GM19372 (cell line): Measurements from ENCODE around the gene KRABD2.
"Not testable (repeated sequence)": the region's sequence is repeated elsewhere in the genome, so short reads cannot be mapped to it uniquely, and the experiment has no call there.

Source experiments
- ATAC-seq: cut with Tn5 transposase; IDR thresholded peaks from one replicate; pipeline ENCODE4 v1.9.1; 2021; ENCODE audit warnings: mild to moderate bottlenecking, low read depth, moderate library complexity; ENCODE audit not compliant: unreplicated experiment

KRABD2 gene

DNA sequence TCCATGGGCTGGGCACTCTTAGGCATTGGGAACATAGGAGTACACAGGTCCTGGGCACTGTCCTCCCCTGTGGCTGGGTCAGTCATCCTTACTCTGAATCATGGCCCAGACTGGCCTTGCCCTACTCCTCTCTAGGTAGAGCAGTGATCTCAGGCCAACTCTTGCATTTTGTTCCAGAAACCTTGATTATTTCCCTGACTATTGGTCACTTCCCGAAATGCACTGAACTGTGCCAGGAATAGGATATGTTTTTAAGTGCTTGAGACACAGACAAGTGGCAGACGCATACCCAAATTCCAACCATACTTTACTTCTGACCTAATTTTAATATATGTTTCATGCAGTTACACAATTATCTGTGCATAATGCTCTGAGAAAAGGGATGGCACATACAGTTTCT is 10.3 kb downstream of the KRABD2 start:
- no peak for ATAC-seq

DNA sequence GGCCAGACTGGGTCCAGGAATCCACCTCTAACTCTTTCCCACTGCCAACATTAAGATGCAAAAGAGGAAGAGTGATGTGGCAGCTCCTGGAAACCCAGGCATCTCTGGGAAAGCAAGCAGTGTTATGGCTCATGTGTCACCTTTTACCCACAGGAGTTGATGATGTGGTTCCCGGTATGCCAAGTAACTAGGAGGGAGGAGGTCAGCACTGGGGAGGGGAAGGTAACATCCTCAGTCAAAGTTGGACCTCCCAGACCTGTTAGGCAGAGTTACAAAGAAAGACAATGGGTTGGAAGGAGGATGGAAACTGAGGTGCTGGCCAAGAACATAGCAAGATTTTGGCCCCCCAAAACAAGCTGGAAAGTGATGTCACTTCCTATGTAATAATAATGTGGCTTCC is 11.4 kb downstream of the KRABD2 start:
- ATAC-seq = no peak

DNA sequence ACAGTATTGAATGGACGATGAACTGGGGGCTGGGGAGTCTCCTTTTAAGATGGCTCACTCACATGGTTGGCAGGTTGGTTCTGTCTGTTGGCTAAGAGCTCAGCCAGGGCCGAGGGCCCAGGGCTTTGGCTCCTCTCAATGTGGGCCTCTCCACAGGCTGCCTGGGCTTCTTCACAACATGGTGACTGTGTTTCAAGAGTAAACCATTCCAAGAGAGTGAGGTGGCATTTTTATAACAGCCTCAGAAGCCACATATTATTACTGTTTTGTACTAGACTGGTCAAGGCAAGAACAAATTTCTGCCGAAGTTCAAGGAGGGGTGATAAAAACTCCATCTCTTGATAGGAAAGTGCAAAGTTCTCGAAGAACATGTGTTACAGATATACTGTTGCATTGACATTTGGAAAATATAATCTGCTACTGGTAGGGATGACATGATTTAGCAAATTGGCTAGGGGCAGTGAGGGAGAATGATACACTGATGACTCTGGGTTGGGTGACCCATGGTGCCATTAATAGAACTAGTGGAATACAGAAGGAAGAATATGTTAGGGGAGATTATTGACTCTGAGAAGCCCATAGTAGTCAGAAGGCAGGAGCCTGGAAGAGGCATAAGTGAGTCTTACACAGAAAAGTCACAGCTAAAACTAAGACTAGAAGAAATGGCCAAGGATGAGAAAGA is 13.7 kb downstream of the KRABD2 start:
- ATAC-seq = no peak

DNA sequence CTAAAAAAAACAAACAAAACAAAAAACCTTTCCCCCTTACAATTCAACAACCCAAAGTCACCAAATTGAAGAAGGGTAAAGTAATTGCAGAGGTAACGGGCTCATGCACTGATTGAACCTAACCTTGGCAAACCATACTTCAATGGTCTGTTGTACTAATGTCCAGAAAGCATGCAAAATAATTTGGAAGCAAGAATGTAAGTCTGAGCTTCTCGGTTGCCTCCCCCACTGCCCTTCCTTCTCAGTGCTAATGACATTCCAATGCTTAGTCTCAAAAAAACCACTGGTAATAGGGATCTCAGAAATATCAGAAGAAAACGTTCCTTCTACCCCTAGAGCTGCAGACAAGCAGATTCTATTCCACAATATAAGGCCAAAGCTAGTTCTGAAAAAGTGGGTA is 15.8 kb downstream of the KRABD2 start:
- ATAC-seq = no peak

DNA sequence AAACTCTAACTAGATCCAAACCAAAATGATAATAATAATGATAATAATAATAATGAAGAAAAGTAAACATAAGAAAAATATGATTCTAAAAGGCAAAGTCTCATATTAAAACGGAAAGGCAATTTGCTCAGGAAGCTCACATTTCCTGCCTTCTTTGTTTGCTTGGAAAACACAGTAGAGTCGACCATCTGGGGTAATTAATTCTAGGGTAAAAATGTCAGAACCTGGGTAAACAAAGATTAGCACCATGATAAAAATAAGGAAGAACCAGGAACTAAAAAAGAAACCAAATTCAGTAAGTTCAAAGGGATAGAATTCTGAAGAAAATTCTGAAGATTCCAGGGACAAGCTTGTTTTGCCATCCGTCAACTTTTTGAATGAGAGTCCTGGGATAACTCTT is 16.2 kb downstream of the KRABD2 start:
- no peak for ATAC-seq

DNA sequence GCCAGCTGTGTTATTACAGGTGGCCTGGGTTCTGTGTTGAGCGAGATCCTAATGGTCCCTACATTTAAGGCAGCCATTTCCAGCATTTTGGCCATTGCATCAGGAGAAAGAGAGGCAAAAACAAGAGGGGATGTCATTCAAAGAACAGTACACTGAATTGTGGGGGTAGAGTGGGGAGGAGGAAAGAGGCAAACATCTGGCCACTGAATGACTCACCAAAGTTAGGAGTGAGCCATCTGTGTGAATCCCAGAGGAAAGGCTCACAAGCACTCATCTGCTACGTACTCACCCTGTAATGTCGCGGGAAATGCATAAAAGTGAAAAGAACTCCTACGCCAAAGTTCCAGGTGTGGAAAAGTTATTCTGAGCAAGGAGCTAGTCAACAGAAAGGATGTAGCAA is 16.7 kb downstream of the KRABD2 start:
- ATAC-seq = no peak

DNA sequence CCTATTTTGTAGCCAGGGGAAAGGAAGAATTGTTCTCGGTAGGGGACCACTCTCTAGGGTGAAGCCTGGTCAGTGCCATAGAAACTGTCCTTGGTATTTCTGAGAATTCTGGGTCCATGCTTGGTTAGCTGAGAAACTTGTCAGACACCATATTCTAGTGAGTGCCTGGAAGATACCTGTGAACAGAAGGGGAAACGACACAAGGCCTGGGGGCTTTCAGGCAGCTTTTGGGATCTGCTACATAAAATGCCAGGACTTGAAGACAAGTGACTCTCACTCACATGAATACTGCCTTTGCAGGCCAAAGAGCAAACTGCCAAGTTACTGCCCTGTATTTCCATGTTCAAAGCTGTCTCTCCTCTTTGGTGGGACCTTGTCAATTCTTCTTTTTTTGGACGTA is 18.6 kb downstream of the KRABD2 start:
- no peak for ATAC-seq

DNA sequence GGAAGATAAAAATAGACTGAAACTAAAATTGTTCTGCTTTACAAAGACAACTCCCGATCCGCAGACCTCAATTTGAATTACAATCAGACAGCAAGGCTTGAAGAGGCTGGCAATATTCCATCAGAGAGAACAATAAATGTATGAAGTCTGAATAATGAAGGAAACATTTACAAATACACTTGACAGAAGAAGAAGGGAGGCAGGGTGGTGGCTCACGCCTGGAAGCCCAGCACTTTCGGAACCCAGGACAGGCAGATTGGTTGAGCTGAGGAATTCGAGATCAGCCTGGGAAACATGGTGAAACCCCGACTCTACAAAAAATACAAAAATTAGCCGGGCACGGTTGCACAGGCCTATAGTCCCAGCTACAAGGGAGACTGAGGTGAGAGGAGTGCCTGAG is 22.3 kb downstream of the KRABD2 start:
- ATAC-seq = no peak

DNA sequence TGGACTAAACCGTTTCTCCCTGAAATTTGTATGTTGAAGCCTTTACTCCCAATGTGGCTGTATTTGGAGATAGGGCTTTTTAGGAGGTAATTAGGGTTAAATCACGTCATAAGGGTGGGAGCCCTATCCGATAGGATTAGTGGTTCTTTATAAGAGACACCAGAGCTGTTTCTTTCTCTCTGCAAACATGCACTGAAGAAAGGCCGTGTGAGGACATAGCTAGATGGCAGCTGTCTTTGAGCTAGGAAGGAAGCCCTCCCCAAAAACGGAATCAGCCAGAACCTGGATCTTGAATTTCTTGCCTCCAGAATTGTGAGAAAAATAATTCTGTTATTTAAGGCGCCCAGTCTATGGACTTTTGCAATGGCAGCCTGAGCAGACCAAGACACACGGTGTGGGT is 22.8 kb downstream of the KRABD2 start:
- no peak for ATAC-seq

DNA sequence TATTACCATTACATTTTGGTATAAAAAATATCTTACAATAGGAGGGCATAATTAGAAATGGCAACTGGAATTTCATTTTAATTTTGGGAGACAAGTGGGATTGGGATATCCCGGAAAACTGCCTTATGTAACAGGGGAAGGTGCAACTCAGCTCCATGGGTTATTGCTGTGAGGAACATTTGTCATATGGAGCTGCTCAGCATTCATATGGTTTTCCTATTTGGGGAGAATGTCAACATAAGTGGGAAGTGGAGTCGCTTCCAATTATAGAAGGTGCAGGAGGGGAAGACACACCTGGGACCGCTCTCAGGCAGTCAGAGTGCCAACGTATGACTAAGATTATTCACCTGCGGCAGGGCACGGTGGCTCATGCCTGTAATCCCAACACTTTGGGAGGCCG is 26.2 kb downstream of the KRABD2 start:
- no peak for ATAC-seq

DNA sequence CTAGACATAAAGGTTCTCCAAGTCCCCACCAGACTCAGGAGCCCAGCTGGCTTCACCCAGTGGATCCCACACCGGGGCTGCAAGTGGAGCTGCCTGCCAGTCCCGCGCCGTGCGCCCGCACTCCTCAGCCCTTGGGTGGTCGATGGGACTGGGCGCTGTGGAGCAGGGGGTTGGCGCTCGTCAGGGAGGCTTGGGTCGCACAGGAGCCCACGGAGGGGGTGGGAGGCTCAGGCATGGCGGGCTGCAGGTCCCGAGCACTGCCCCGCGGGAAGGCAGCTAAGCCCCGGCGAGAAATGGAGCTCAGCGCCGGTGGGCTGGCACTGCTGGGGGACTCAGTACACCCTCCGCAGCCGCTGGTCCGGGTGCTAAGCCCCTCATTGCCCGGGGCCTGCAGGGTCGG is 29.5 kb downstream of the KRABD2 start:
- ATAC-seq = not testable (repeated sequence)

DNA sequence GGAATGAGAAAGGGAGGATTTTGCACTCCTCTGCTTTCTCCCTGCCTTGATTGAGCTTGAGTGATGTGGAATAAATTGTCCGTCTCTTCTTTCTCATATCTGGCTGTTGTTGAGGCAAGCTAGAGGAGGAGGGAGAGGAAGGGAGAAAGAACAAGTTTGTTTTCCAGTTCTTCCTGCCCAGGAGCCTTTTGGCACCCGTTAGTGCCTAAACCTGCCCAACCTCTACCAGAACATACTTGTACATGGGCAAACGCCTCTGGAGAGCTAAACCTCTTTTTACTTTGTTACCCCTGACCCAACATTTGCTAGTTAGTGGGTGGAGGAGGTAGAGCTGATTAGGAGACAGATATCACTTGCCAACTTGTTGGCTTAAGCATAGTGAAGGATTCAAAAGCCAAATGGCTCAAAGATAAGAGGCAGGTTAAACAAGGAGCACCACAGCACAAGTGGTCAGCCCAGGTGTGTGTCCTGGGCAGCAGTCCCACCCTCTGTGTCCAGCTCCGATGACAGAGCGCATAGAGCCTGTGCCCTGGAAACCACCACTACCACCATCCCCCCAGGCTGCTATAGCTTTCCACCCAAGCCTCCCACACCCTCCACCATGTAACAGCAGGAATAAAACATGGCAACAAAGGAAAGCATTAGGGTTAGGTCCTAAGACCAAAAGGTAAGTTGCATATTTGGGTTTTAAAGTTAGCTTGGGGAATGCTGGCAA is 30.4 kb downstream of the KRABD2 start:
- no peak for ATAC-seq

DNA sequence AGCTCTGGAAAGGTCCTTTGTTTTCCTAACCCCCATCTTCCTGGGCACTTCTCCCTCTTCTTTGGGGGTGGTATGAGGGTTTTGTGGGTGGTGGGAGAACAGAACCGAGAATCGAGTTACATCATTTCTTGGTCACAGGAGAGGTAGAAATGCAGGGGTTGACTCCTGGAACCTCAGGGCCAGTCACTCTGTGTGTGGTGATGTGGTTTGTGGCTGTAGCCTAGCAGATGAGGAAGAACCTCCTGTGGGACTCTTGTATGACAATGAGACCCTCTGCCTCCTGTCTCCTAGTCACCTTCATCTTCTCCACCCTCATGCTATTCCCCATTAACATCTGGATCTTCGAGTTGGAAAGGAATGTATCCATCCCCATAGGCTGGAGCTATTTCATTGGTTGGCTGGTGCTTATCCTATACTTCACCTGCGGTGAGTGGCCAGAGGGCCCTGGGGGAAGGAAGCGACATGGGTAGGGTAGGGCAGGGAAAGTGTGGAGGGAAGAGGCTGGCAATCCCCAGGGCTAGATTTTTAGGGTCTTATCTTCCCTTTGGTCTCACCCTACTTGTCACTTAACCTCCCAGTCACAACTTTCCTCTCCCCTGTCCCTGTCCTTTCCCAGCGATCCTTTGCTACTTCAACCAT is 31.3 kb downstream of the KRABD2 start:
- ATAC-seq = no peak

DNA sequence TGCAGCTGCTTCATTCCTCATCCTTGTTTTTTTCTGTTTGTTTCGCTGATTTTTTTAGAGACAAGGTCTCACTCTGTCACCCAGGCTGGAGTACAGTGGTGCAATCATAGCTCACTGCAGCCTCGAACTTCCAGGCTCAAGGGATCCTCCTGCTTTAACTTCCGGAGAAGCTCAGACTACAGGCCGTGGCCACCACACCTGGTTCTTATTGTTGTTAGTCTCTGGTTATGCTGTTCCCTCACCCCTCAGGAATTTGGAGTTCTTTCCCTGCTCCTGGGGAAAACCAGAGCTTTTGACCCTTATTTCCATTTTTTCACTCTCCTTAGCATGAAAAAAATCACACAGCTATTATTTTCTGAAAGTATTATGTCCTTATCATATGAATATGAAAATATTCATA is 35.0 kb downstream of the KRABD2 start:
- ATAC-seq = no peak

DNA sequence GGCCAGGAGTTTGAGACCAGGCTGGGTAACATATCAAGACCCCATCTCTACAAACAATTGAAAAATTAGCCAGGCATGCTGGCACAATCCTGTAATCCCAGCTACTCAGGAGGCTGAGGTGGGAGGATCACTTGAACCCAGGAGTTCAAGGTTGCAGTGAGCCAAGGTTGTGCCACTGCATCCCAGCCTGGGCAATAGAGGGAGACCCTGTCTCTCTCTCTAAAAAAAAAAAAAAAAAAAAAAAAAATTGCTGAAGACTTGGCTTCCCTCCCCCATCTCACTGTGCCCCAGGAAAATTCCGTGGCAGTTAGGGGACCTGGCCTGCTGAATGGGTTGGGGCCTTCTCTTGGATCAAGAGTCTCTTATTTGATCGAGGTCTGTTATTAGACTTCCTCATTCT is 37.0 kb downstream of the KRABD2 start, which contains the start of gene ODF4:
Gene ODF4 (plus strand): TSS at position 301 of the 400 bp plus-strand sequence. CDS start 212 bp downstream, outside the sequence.
- no peak for ATAC-seq

DNA sequence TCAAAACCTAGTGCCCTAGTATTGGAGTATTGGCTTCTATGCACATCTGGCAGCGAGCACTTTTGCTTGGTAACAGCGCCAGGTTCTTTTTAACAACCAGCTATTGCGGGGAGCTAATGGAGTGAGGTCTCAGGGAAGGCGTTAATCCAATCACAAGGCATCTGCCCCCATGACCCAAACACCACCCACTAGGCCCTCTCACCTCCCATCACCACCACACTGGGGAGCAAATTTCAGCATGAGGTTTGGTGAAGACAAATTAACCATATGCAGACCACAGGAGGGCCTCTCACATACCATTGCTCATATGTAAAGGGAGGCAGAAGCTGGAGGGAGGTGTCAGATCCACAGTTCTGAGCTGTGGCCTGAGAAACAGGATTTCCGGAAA is 37.8 kb downstream of the KRABD2 start:
- ATAC-seq = no peak

DNA sequence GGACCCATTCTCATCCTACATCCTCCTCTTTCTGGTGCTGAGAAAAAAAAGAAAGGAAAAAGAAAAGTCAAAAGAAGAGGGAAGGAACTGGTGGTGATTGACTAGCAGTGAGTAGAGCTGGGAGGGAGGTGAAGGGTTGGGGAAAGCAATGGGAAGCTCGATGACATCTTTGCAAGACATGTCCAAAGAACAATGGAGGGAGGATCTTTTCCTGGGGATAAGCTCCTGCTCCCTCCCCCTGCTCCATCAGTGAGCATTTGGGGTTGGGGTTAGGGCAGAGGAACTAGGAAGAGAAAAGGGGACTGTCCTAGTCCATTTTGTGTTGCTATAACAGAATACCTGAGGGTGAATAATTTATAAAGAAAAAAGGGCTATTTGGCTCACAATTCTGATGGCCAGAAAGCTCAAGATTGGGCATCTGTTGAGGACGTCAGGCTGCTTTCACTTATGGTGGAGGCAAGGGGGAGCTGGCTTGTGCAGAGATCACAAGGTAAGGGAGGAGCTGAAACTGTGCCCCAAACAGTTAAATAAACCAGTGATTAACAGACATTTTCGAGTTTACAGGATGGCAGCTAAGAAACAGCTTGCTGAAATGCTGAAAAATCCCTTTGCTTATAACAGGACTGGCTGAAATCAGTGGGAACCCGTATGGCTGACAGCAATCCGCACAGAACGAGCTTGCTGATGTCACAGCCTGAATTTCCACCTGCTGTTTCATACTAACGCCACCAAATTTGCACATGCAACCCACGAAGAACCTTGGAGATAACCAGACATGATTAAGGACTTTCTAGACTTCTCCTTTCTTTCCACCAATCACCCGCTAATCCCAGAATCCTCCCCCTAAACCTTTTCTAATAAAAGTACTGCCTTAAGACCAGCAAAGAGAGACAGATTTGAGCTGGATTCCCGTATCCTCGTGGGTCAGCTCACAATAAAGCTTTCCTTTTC is 38.4 kb downstream of the KRABD2 start:
- no peak for ATAC-seq

DNA sequence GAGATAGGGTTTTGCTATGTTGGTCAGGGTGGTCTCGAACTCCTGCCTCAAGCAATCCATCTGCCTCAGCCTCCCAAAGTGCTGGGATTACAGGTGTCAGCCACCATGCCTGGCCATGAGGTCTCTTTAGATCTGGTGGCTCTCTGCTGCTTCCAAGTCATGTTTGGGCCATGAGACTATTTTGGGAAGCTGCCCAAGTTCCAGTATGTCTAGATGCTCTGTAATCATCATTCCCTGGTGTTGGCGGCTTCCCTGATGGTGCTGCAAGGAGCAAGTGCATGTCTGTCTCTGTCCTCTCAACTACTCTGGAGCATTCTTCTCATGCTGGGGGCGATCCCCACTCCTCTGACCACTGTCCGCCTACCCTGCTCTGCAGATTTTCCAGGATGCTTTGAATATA is 43.2 kb downstream of the KRABD2 start:
- no peak for ATAC-seq

DNA sequence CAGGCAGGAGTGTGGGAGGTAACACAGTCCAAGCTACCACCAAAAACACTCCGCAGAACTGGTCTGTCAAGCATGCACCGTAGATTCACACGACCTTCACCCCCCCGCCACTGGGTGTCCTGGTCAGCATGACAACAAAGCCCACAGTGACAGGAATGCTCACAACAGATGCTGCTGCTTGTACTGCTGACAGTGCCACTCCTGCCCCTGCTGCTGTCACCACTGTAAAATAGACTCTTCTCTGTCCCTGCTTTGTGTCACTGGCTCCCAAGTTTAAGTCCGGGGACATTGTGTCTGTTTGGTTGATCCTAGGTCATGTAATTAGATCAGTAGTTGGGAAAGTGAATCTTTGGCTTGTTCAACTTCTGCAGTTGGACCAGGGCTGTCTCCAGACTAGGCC is 43.8 kb downstream of the KRABD2 start:
- ATAC-seq = no peak

DNA sequence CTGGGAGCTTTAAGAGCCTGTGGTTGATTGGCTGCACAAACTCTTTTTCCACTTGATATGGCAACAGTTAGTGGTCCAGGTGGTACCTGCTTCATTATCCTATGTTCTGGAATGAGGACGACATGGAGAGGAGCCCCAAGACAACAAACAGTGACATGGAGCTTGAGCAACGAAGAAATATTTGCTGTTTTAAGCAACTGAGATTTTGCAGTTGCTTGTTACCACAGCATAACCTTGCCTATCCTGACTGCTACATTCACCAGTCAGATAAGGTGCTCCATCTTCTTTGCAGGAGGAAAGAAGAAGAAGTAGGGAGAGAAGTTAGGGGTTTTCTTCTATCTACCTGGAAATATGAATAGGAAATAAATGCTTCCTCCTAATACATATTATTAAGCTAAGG is 44.4 kb downstream of the KRABD2 start:
- no peak for ATAC-seq

DNA sequence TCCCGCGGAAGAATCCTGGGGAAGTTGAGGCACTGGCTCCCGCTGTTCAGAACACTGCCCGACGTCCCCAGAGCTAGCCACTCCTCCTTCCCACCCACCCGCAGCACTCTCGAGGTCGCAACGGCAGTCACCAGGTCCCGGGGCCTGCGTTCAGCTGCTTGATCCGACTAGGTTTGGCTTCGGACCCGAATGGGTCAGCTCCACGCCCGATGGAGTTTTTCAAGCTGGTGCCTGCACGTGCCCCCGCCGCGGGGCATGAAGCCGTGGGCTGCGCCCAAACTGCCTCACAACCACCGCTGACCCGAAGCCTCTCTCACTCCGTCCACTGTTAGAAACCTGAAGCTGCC is 49.2 kb downstream of the KRABD2 start:
- ATAC-seq = no peak
